NB4 (cell line): Measurements from ENCODE around the gene MYLK2.

Experiments
- MYC ChIP-seq: IDR thresholded peaks from 2 replicates; pipeline ENCODE4 v1.6.1; 2011; ENCODE audit warnings: low read depth, low read length
- POLR2A ChIP-seq: IDR thresholded peaks from 2 replicates; pipeline ENCODE4 v1.6.1; 2011; ENCODE audit warnings: mild to moderate bottlenecking; ENCODE audit not compliant: insufficient read length; ENCODE audit errors: extremely low read depth
- TF ChIP-seq, protein P1 (sequence below): IDR thresholded peaks from one replicate; pipeline ENCODE4 v1.5.1; 2012; ENCODE audit warnings: low read depth, low read length

DNA sequence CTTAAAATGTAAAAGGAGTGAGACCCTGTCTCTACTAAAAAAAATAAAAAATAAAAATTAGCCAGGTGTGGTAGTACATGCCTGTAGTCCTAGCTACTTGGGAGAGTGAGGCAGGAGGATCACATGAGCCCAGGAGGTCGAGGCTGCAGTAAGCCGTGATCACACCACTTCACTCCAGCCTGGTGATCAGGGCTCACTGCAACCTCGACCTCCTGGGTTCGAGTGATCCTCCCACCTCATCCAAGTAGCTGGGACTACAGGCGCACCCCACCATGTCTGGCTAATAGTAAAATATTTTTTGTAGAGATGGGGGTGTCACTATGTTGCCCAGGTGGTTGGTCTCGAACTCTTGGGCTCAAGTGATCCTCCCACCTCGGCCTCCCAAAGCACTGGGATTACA, 34.3 kb downstream of the MYLK2 start:
- TF ChIP-seq, protein P1, sequence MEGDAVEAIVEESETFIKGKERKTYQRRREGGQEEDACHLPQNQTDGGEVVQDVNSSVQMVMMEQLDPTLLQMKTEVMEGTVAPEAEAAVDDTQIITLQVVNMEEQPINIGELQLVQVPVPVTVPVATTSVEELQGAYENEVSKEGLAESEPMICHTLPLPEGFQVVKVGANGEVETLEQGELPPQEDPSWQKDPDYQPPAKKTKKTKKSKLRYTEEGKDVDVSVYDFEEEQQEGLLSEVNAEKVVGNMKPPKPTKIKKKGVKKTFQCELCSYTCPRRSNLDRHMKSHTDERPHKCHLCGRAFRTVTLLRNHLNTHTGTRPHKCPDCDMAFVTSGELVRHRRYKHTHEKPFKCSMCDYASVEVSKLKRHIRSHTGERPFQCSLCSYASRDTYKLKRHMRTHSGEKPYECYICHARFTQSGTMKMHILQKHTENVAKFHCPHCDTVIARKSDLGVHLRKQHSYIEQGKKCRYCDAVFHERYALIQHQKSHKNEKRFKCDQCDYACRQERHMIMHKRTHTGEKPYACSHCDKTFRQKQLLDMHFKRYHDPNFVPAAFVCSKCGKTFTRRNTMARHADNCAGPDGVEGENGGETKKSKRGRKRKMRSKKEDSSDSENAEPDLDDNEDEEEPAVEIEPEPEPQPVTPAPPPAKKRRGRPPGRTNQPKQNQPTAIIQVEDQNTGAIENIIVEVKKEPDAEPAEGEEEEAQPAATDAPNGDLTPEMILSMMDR, result no peak
- TF ChIP-seq MYC, result no peak
- TF ChIP-seq POLR2A, result no peak
